Hepatocyte (in vitro differentiated cells): ENCODE data around the gene ANAPC16.

Experiments used
- CTCF ChIP-seq: fragments of 200-600 bp; sonication (generic); IDR thresholded peaks from 2 replicates; pipeline ENCODE4 v1.5.1; 2016; ENCODE audit warnings: antibody characterized with exemption, mild to moderate bottlenecking; ENCODE audit not compliant: poor library complexity
- EZH2 ChIP-seq: fragments of 200-600 bp; sonication (generic); IDR thresholded peaks from 2 replicates; pipeline ENCODE4 v1.6.1; 2016; ENCODE audit warnings: antibody characterized with exemption, mild to moderate bottlenecking, borderline replicate concordance

- no peak for TF ChIP-seq CTCF
- no peak for TF ChIP-seq EZH2
These were observed 42.8 kb downstream of the ANAPC16 start for GRCh38 chr10:72258617-72259016.
